Stimulated activated CD8-positive, alpha-beta memory T cell treated with anti-CD3 and anti-CD28 coated beads, Interleukin-4, amount 100 ng/mL, for 48 hours (primary cell): Measurements from ENCODE around the gene TRPM7.

Experiments used
- DNase-seq: peaks from one replicate; pipeline ENCODE4 v3.0.0-alpha.2; 2020

Gene TRPM7

GRCh38 chr15:50558012-50558411 lies 128.6 kb downstream of the TRPM7 start:
- DNase-seq: no peak

- no peak for DNase-seq
Measured at GRCh38 chr15:50556642-50557371, 129.8 kb downstream of the TRPM7 start.

- no peak for DNase-seq
Measured at GRCh38 chr15:50552238-50552637, 134.4 kb downstream of the TRPM7 start.

- no peak for DNase-seq
Measured at GRCh38 chr15:50549326-50549725, 137.3 kb downstream of the TRPM7 start.

GRCh38 chr15:50546566-50546965 lies 140.0 kb downstream of the TRPM7 start, which contains the start of gene USP50:
TSS of gene USP50 (minus strand) at chr15:50546666. CDS start at chr15:50546525, 141 bp downstream.
- DNase-seq: no peak

GRCh38 chr15:50544368-50544767 lies 142.2 kb downstream of the TRPM7 start:
- no peak for DNase-seq

- no peak for DNase-seq
Measured at GRCh38 chr15:50543556-50543955, 143.0 kb downstream of the TRPM7 start.

GRCh38 chr15:50542887-50543210 lies 143.7 kb downstream of the TRPM7 start:
- no peak for DNase-seq

GRCh38 chr15:50531766-50532165 lies 154.8 kb downstream of the TRPM7 start:
- DNase-seq: no peak

- no peak for DNase-seq
Measured at GRCh38 chr15:50531163-50531562, 155.4 kb downstream of the TRPM7 start.

GRCh38 chr15:50523851-50524251 lies 162.7 kb downstream of the TRPM7 start:
- no peak for DNase-seq

- DNase-seq: no peak
Measured at GRCh38 chr15:50519740-50520425, 166.7 kb downstream of the TRPM7 start.

- DNase-seq: no peak
Measured at GRCh38 chr15:50513001-50513400, 173.6 kb downstream of the TRPM7 start.
